Activated naive CD8-positive, alpha-beta T cell treated with anti-CD3 and anti-CD28 coated beads, Interleukin-2, amount 10 ng/mL, durations not matched to agents 7 days and 5 days (primary cell): ENCODE results near the gene CYP2W1. TPM values are rescaled to one million over a fixed set of nuclear protein-coding genes. Genes with fewer than 3 reads are reported as not detected.

Experiments
- ATAC-seq: fragments of 150-1000 bp; cut with Tn5 transposase; one replicate; pipeline ENCODE4 v1.10.0; 2021; ENCODE audit warnings: low read depth, moderate library complexity
- POLR2A ChIA-PET: fragments of 350-600 bp; sonication (Branson Sonifier 250); formaldehyde crosslinking; loops from one replicate; lab custom pipeline; 2021; ENCODE audit warnings: antibody characterized with exemption; lab: Charles Lee
- DNase-seq: peaks from one replicate; pipeline ENCODE4 v3.0.0; 2021
- H3K27ac Mint-ChIP-seq: one replicate; pipeline ENCODE4 v1.8.0; 2022; ENCODE audit warnings: mild to moderate bottlenecking, mixed read lengths
- H3K27me3 Mint-ChIP-seq: one replicate; pipeline ENCODE4 v1.8.0; 2022; ENCODE audit warnings: mild to moderate bottlenecking, moderate library complexity, mixed read lengths
- H3K36me3 Mint-ChIP-seq: one replicate; pipeline ENCODE4 v1.8.0; 2021; ENCODE audit warnings: mild to moderate bottlenecking, mixed read lengths
- H3K4me1 Mint-ChIP-seq: one replicate; pipeline ENCODE4 v1.8.0; 2021; ENCODE audit warnings: mixed read lengths
- H3K4me3 Mint-ChIP-seq: one replicate; pipeline ENCODE4 v1.8.0; 2022; ENCODE audit warnings: mild to moderate bottlenecking, moderate library complexity, mixed read lengths
- H3K9me3 Mint-ChIP-seq: one replicate; pipeline ENCODE4 v1.8.0; 2021; ENCODE audit warnings: mixed read lengths
- total RNA-seq, 2 experiments: library from RNA; stranded (reverse); gene quantifications; one replicate each; pipeline ENCODE4 v1.2.3, GENCODE V29; 2021

Gene CYP2W1
- total RNA-seq, 2 experiments from 2014 or later: not detected

DNA sequence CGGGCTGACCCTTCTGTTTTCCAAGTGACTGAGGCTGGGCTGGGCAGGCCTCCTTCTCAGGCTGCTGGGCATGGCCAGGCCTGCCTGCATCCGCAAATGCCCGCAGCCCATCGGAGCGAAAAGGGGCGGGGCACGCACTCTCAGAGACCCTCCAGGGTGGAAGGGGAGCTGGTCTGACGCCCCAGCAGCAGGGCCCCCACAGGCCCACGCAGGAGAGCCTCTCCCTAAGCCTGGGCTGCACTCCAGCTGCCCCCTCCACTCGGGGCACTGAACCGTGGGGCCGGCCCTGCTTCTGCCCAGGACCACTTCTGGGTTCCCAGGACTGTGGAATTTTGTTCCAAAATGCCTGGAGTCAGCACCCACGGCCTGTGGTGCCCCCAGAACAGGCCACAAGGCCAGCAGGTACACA, 37.8 kb upstream of the CYP2W1 start:
- H3K4me1 Mint-ChIP-seq: peaks cover 2% of the 10 kb centered on the region
- DNase-seq (no peak), ATAC-seq (no peak)
- H3K27ac Mint-ChIP-seq: no peak overlapping the region
- POLR2A ChIA-PET: no interaction called here
- H3K4me3 Mint-ChIP-seq: no peak overlapping the region
- H3K27me3 Mint-ChIP-seq: no peaks in the 10 kb centered on the region
- peaks cover 12% of the 10 kb centered on the region for H3K36me3 Mint-ChIP-seq
- peaks cover 11% of the 10 kb centered on the region for H3K9me3 Mint-ChIP-seq

DNA sequence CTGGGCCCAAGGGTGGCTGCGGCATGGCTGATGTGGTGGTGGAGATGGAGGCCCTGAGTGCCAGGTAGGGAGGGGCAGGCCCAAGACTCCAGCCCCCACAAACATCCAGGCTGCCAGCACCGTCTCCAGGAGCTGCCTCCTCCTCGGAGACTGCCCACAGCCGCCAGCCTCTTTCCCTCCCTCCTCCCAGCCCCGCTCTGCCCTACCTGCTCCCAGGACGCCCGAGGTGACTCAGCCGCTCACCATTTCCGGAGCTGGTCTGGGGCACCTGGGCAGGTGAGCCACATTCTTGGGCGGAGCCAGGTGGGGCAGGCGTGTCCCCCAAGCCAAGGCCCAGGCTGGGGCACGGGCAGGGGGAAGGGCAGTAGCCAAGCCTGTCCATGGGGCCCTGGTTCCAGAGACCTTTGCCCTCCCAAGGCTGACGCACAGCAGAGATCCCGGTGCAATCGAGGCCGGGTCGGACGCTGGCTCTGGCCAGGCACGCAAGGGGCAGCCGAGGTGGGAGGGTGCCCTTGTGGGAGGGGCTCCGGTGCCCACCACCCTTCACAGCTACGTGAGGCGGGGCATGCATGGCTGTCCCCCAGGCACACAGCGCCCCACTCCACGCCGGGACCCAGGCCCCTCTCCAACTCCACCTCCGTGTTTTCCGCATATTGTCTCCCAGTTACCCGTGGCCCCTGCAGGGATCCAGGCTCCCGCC, 37.3 kb upstream of the CYP2W1 start:
- peaks cover 2% of the 10 kb centered on the region for H3K4me1 Mint-ChIP-seq
- no peak for DNase-seq
- no peak overlapping the region for H3K4me3 Mint-ChIP-seq
- H3K9me3 Mint-ChIP-seq: peaks cover 6% of the 10 kb centered on the region
- ATAC-seq: no peak
- no peak overlapping the region for H3K27ac Mint-ChIP-seq
- POLR2A ChIA-PET: no interaction called here
- H3K27me3 Mint-ChIP-seq: no peaks in the 10 kb centered on the region
- H3K36me3 Mint-ChIP-seq: peaks cover 8% of the 10 kb centered on the region

DNA sequence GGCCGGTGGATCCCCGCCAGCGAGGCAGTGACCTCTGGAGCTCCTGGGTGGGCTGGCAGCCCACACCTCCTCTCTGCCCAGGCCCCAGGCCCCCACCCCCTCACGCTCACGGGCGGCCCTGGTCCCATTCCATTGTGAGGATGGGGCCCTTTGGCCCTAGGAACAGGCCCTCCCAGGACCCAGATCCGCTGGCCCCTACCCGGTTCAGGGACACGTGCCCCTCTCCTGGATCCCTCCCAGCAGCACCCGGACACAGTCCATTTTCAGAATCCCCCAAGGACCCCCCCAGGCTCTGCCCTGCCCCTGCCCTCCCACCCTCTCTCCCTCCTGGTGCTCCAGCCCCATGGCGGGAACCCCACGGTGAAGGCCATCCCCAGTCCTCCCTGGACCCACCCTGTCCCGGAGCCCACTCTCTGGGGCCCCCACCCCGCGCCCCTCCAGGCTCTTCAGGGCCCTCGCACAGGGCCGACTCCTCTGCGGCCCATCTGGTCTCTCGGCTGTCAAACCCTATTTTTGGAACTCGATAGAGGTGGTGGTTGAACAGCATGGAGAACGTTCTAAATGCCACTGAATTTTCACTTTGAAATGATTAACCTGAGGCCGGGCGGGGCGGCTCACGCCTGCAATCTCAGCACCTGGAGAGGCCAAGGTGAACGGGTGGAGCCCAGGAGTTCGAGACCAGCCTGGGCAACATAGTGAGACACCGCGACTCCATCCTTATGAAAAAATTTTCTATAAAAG, 36.6 kb upstream of the CYP2W1 start:
- ATAC-seq (no peak), DNase-seq (no peak)
- H3K9me3 Mint-ChIP-seq: peaks cover 3% of the 10 kb centered on the region
- H3K4me1 Mint-ChIP-seq: peaks cover 2% of the 10 kb centered on the region
- H3K27ac Mint-ChIP-seq: no peak overlapping the region
- POLR2A ChIA-PET: no interaction called here
- no peak overlapping the region for H3K4me3 Mint-ChIP-seq
- H3K36me3 Mint-ChIP-seq: peaks cover 3% of the 10 kb centered on the region
- no peaks in the 10 kb centered on the region for H3K27me3 Mint-ChIP-seq

DNA sequence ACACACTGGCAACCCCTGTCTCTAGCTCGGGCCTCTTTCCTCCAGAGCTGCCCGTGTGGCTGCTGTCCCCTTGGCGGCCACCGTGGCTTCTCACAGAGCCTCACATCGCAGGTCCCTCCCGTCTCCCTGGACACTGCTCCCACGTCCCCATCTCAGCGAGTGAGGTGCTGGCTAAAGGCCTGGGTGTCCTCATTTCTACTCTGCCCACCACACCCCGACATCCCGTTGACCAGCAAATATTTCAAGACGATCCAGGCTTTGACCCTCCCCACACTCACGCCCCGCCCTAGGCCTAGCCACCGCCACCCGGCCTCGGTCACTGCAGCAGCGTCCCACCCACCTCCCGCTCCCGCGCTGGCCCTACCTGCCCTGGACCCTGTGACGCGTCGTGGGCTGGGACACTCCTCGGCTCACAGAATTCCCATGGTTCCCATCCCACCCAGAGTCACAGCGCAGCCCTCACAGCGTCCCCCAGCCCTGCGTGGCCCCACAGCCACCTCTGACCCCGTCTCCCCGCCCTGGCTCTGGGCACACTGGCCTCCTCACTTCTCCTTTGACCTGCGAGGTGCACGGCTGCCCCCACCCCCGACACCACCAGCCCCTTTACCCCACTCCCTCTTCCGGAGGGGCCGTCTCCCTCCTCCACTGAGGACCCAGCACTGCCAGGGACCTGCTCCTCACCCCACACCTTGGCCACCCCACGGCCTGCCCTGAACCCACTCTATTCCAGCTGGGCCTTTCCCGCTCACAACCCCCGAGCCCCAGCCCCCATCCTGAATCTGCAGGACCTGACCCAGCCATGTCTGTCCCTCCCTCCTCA, 35.4 kb upstream of the CYP2W1 start:
- Mint-ChIP-seq H3K4me3 (no peak overlapping the region), H3K27me3 (no peaks in the 10 kb centered on the region), H3K4me1 (peaks cover 3% of the 10 kb centered on the region), H3K27ac (no peak overlapping the region), H3K9me3 (no peaks in the 10 kb centered on the region), H3K36me3 (peaks cover 3% of the 10 kb centered on the region)
- POLR2A ChIA-PET: no interaction called here
- ATAC-seq (no peak), DNase-seq (no peak)

DNA sequence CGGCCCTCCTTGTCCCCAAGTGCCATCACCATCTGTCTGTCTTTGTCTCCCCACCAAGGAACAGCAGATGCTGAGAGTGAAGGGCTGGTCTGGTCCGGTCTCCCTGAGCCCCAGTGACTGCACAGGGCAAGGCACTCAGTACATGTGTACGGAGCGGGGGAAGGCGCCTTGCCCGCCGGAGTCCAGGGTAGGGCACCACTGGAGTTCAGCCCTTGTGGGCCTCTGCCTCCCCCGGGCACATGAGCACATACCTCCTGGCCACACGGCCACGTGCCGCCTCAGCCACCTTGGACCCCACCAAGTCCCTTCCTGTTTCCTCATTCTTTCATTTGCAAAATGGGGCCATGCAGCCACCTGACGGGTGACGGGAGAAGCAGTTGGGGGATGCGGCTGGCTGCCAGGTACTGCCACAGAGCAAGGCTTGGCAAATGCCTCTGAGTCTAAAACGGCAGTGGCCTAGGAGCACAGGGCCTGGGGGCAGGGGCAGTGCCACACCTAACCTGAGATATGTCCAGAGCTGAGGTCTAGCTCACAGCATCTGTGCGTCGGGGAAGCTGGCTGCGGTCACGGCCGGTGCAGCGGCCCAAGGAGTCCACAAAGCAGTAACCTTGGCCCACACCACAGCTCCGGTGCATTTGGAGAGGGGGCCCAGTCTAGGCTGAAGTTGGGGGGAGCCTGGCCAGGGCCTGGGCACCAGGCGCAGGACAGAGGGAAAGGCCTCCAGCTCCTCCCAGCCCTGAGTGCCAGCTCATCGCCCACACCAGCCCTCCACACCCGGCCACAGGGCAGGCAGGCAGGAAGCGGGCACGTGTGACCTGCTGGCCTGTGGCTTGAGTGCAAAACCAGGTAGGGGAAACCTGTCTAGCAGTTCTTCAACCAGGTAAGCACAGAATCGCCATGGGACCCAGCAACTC, 33.7 kb upstream of the CYP2W1 start:
- Mint-ChIP-seq H3K4me1 (peaks cover 3% of the 10 kb centered on the region), H3K27me3 (no peaks in the 10 kb centered on the region), H3K9me3 (no peaks in the 10 kb centered on the region), H3K27ac (no peak overlapping the region), H3K4me3 (no peak overlapping the region), H3K36me3 (peaks cover 3% of the 10 kb centered on the region)
- DNase-seq: no peak
- no peak for ATAC-seq
- POLR2A ChIA-PET: interaction anchor here (0.5 kb wide), 1 partner anchor 25 kb away, joined by 5 read pairs; no protein-coding TSS in a partner anchor

DNA sequence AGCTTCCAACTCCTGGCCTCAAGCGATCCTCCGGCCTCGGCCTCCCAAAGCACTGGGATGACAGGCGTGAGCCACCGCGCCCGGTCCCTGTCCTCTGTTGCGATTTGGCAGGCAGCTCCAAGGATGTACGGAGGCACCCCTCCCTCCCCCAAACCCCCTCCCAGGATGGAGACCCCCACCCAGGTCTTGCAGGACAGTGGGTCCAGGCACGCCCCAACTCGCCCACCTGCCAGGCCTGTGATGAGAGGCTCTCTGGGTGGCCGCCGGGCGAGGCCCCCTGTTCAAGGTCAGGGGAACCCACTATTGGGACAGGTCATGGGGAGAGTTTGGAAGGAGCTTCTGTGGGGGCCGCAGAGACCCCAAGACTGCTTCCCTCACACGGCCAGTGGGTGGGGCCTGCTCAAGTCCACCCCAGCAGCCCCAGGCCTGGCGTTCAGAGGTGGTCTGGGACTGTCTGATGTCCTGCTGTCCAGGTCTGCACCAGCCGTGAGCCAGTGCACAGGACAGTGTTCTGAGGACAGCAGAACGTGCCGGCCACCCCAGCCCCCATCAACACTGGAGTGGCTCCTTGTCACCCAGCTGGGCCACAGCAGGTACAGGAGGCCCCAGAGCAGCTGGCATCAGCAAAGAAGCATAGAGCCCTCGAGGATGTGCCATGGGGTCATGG, 31.0 kb upstream of the CYP2W1 start:
- POLR2A ChIA-PET: interaction anchor here (0.8 to 2.6 kb wide), 3 partner anchors 24 to 45 kb away, joined by 3 to 10 read pairs (median 4); no protein-coding TSS in a partner anchor
- no peaks in the 10 kb centered on the region for H3K9me3 Mint-ChIP-seq
- DNase-seq (no peak), ATAC-seq (no peak)
- peak overlapping the region; percentile 39 for H3K4me3 Mint-ChIP-seq
- H3K27me3 Mint-ChIP-seq: no peaks in the 10 kb centered on the region
- H3K27ac Mint-ChIP-seq: no peak overlapping the region
- H3K4me1 Mint-ChIP-seq: peaks cover 5% of the 10 kb centered on the region
- H3K36me3 Mint-ChIP-seq: peaks cover 3% of the 10 kb centered on the region

DNA sequence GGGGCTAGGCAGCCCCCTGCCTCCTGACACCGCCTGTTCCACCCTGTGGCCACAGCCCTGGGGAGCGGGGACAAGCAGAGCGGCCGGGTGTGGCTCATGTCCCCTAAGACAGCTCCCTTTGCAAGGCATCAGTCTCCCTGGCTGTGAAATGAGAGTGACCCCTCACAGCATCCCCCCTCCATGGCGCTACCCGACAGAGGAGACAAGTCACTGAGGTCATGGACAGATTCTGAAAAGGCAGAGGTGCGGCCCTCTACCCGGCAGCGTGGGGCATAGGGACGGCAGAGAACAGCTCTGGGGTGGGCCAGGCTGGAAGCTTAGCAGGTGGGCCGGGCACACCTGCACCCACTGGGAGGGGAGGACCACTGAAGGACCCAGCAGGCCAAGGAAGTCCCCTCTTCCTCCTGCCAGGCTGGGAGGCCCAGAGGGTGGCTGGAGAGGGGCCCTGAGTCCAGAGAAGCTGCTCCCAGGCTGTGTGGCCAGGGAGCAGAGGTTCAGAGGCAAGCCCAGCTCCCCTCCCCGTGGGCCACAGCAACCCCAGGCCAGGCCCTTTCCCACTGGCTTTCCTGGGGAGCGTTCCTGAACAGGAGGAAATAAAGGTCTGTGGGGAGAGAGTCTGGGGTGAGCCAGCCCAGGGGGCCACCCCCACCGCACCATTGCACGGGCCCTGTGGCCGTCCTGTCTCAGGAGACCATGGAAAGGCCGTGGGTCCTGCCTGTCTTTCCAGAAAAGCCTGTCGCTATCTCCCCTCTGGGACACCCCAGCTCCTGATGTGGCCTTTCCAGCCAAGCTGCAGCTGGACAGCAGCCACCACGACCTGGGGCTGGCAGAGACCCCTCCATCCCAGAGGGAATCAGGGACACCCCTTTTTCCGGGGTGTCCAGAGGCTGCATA, 30.2 kb upstream of the CYP2W1 start:
- no peaks in the 10 kb centered on the region for H3K9me3 Mint-ChIP-seq
- no peak overlapping the region for H3K27ac Mint-ChIP-seq
- no peak for DNase-seq
- peaks cover 3% of the 10 kb centered on the region for H3K36me3 Mint-ChIP-seq
- ATAC-seq: no peak
- POLR2A ChIA-PET: interaction anchor here (0.6 to 2.6 kb wide), 3 partner anchors 15 to 30 kb away, joined by 6 to 10 read pairs (median 6); no protein-coding TSS in a partner anchor
- H3K27me3 Mint-ChIP-seq: no peaks in the 10 kb centered on the region
- H3K4me1 Mint-ChIP-seq: peaks cover 5% of the 10 kb centered on the region
- peak overlapping the region; percentile 39 for H3K4me3 Mint-ChIP-seq

DNA sequence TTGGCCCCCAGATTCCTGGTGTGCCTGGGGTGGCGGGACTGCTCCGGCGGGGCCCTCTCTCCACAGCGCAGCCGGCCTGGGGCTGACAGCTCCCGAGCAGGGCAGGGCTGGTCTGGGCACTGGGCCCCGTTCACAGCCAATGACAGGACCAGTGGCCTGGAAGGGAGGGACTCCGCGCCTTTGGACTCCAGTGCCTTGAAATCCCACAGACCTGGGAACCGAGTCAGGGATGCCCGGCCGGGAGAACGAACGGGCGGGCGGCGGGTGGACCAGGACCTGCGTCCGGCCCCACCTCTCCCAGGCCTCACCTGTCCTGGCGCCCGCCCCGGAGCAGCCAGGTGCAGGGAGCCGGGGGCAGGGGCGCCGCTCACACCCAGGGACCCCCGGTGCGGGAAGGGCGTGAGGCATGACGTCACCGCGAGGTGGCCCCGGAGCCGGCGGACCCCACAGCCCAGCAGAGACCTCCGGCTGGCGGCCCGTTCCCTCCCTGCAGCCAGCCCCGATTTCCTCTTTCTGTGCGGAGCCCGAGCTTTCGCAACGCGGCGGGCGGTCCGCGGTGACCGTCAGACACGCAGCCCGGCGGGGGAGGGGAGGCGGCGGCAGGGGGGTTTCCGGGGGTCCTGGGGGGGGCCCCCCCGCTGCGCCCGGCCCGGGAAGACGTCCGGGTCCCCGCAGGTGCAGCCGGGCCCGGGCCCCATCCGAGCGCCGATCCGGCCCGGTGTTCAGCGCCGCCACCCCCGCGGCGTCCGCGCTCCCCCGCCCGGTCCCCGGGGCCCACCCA, 29.2 kb upstream of the CYP2W1 start:
- no peaks in the 10 kb centered on the region for H3K27me3 Mint-ChIP-seq
- DNase-seq: peak; percentile 63

DNA sequence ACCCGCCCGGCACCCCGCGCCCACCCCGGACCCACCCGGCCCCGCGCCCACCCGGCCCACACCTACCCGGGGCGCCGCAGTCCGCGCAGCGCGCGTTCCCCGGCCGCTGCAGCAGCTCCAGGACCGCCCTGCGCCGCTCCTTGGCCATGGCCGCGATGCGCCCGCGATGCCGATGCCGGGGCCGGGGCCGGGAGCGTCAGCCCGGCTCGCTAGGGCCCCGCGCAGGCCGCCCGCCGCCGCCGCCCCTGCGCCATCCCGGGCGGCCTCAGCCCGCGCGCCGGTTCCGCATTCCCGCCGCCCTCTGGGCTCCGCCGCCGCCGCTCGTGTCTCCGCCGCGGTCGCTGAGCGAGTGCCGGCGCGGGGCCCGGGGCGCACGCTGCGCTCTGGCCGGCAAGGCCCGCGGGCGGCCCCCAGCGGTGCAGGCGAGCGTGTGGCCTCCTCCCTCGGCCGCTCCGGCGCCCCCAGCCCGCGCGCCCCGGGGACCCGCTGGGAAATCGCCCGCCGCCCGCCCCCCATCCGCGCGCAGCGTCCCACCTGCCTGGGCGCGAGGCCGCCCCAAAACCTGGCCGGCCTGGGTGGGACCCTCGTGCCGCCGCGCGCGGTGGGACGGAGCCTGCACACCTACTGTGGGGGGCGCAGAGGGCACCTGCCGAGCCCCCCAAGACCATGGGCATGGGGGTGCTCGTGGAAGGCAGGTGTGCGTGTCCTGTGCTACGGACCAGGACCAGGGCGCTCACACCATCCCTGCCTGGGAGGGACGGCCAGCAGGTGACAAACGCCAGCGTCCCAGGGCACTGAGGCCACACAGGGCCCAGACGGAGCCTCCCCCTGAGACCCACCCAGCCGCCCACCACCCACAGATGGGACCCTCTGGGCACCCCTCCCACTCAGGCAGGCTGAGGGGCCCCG, 28.4 kb upstream of the CYP2W1 start, which contains the start of gene ADAP1:
TSS of gene ADAP1 (minus strand) at position 351 of the 909 bp plus-strand sequence. CDS start at position 148, 203 bp downstream.
- POLR2A ChIA-PET: interaction anchor here (0.5 to 1.6 kb wide), 5 partner anchors 13 to 79 kb away, joined by 3 to 6 read pairs (median 5); partner anchors contain the start of gene COX19
- peak within 1 kb of the TSS; percentile 69 for H3K4me3 Mint-ChIP-seq
- peak within 1 kb of the TSS; percentile 60 for H3K27ac Mint-ChIP-seq
- H3K27me3 Mint-ChIP-seq: no peaks in the 10 kb centered on the region
- H3K36me3 Mint-ChIP-seq: no peaks in the 10 kb centered on the region
- H3K9me3 Mint-ChIP-seq: no peaks in the 10 kb centered on the region
- ATAC-seq (peak; percentile 83), DNase-seq (peak; percentile 81)
- H3K4me1 Mint-ChIP-seq: peaks cover 5% of the 10 kb centered on the region

More for the DNA sequence above, 29.2 kb upstream of the CYP2W1 start:
- peak overlapping the region; percentile 60 for H3K4me3 Mint-ChIP-seq
- H3K36me3 Mint-ChIP-seq: no peaks in the 10 kb centered on the region
- no peak overlapping the region for H3K27ac Mint-ChIP-seq
- H3K4me1 Mint-ChIP-seq: peaks cover 5% of the 10 kb centered on the region
- no peaks in the 10 kb centered on the region for H3K9me3 Mint-ChIP-seq
- peak; percentile 35 for ATAC-seq
- POLR2A ChIA-PET: interaction anchor here (0.5 to 1.3 kb wide), 4 partner anchors 14 to 78 kb away, joined by 3 to 6 read pairs (median 5); no protein-coding TSS in a partner anchor

DNA sequence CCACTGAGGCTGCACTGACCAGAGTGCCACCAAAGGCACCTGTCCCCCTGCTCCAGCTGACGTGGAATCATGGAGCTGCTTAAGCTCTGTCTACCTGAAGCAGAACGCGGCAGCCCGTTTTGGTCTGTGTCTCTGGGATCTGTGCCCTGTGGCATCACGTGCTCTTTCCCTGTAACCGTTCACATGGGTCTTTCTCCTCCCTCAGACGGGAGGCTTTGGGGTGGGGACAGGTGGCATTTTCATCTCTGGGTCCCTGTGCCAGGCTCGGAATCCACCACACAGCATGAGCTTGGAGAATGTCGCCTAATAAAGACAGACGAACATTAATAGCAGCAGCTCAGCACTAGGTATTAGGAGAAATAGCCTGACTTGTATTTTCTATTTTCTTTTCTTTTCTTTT, 26.9 kb upstream of the CYP2W1 start:
- no peaks in the 10 kb centered on the region for H3K27me3 Mint-ChIP-seq
- no peaks in the 10 kb centered on the region for H3K36me3 Mint-ChIP-seq
- peaks cover 6% of the 10 kb centered on the region for H3K4me1 Mint-ChIP-seq
- H3K9me3 Mint-ChIP-seq: no peaks in the 10 kb centered on the region
- POLR2A ChIA-PET: interaction anchor here (0.6 to 1.6 kb wide), 2 partner anchors 19 to 48 kb away, joined by 3 to 5 read pairs; partner anchors contain the start of gene COX19
- no peak for ATAC-seq
- peak overlapping the region; percentile 40 for H3K4me3 Mint-ChIP-seq
- no peak overlapping the region for H3K27ac Mint-ChIP-seq
- no peak for DNase-seq
